ENCODE measurements around the gene GCN1.

DNA sequence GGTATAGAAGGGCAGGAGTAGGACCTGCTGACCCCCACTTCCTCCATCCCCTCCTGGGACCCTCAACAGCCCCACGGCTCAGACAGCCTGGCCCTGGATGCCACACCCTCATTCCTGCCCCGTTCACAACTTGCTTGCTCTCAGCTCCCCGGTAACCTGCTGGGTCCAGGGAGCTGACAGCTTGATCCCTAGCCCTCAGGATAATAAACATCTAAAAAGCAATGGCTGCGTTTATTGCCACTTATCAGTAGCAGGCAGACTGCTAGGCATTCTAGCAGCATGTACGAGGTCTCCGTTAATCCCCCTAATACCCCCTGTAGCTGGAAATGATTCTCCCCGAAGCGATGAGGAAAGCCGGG is 30.7 kb upstream of the GCN1 start:
- TF ChIP-seq, protein P1, sequence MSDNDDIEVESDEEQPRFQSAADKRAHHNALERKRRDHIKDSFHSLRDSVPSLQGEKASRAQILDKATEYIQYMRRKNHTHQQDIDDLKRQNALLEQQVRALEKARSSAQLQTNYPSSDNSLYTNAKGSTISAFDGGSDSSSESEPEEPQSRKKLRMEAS (IDR thresholded peaks at IDR 0.05): no peak
- no peak for TF ChIP-seq KDM5A (IDR thresholded peaks at IDR 0.05; ENCODE audit: low read length)
- TF ChIP-seq RFX5 (IDR thresholded peaks at IDR 0.05; ENCODE audit: borderline replicate concordance, low read depth, low read length): no peak
- no peak for TF ChIP-seq SIN3A (conservative IDR thresholded peaks at IDR 0.05 in 1 of 2, IDR thresholded peaks at IDR 0.05 in 1 of 2; ENCODE audit: low read depth in 1 of 2, low read length in 2 of 2)
- TF ChIP-seq, protein P2, sequence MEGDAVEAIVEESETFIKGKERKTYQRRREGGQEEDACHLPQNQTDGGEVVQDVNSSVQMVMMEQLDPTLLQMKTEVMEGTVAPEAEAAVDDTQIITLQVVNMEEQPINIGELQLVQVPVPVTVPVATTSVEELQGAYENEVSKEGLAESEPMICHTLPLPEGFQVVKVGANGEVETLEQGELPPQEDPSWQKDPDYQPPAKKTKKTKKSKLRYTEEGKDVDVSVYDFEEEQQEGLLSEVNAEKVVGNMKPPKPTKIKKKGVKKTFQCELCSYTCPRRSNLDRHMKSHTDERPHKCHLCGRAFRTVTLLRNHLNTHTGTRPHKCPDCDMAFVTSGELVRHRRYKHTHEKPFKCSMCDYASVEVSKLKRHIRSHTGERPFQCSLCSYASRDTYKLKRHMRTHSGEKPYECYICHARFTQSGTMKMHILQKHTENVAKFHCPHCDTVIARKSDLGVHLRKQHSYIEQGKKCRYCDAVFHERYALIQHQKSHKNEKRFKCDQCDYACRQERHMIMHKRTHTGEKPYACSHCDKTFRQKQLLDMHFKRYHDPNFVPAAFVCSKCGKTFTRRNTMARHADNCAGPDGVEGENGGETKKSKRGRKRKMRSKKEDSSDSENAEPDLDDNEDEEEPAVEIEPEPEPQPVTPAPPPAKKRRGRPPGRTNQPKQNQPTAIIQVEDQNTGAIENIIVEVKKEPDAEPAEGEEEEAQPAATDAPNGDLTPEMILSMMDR (IDR thresholded peaks at IDR 0.05; ENCODE audit: control extremely low read depth in 1 of 3, insufficient read depth in 1 of 3, low read depth in 1 of 3, low read length in 3 of 3): no peak
- TF ChIP-seq EP300 (IDR thresholded peaks at IDR 0.05; ENCODE audit: borderline replicate concordance in 1 of 2, low read depth in 2 of 2, low read length in 2 of 2): no peak

Data from H1 (cell line).